NCI-H1092 (cell line): ENCODE measurements around the gene GMDS.

Experiments
- DNase-seq: peaks from one replicate; lab custom pipeline; 2025; lab: John Stamatoyannopoulos, UW

Gene GMDS

DNA sequence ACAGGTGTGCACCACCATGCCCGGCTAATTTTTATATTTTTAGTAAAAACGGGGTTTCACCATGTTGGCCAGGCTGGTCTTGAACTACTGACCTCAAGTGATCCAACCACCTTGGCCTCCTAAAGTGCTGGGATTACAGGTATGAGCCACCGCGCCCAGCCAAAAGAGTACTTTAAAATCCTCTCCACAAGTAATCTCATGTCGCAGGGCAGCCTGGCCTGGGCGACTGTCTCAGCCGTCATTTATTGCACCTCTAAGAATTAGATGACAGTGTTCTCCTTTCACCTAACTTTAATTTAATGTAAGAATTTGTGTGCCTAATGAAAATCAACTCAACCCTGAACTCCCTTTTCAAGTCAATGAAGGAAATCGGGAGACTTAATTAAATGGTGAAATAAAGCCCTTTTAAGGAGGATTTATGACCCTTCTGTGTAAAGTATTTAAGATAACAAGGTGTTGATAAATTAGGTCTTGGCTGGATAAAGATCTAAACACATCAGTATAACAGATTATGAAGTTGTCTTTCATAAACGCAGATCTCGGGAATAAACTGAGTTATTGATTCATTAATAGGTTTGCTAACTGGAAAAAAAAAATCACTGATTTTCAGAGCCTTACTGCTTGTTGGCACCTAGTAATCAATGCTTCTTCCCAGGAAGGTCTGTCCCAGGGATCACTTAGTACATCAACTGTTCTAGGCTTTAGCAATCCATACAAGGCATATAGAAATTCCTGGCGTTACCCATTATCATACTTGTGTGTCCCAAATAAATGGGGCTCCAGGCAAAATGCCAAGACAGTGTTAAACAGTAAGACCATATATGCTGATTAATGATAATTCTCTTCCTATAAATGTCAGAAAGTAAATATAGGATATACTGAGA is 209.3 kb downstream of the GMDS start:
- DNase-seq: no peak

- DNase-seq: no peak
Observed at GRCh38 chr6:2035046-2035445, 210.4 kb downstream of the GMDS start.

DNA sequence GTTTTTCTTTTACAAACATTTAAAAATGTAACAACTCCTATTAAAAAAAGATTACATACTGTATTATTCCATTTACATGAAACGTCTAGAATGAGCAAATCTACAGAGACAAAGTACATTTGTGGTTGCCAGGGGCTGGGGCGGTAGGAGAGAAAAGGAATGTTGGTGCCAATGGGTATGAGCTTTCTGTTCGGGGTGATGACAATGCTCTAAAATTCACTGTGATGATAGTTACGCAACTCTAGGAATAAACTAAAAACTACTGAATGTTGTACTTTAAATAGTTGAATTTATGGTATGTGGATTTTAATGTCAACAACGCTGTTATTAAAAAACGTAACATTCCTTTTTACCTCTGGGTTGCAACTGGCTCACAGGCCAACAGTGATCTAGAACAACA is 211.1 kb downstream of the GMDS start:
- DNase-seq: no peak

DNA sequence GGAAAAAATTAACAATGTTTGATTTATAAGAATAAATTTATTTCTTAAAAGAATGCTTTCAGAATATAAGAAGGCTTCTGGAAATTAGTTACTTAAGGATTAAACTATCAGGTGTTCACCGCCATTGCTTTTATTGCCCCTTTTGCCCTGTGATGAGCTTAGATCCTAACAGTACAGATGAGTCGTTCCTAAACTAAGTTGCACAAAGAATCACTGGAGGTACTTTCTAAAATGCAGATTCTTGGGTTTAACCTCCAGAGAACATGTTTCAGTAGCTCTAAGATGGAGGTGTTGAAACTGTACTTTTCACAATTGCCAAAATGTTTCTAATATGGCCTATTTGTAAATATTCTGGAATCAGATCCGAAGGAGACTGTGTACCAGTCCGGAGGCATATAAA is 211.9 kb downstream of the GMDS start:
- no peak for DNase-seq

- no peak for DNase-seq
Observed at GRCh38 chr6:2030682-2031244, 214.6 kb downstream of the GMDS start.

DNA sequence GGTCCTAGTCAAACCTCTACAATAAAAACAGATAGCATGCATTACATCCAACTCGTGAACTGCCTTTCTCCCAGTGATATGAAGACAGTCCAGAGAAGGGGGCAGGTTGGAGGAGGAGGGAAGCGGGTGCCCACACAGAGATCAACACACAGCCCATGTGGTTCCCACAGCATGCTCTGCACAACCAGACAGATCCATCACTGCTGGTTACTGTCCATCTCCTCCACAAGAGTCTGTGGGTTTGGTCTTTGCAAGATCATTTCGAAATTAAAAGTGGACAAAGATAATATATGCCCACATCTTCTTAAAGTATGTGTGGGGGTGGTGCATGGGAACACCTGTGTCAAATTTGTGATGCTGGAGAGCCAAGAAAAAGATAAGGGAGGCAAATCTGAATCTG is 215.5 kb downstream of the GMDS start:
- no peak for DNase-seq

DNA sequence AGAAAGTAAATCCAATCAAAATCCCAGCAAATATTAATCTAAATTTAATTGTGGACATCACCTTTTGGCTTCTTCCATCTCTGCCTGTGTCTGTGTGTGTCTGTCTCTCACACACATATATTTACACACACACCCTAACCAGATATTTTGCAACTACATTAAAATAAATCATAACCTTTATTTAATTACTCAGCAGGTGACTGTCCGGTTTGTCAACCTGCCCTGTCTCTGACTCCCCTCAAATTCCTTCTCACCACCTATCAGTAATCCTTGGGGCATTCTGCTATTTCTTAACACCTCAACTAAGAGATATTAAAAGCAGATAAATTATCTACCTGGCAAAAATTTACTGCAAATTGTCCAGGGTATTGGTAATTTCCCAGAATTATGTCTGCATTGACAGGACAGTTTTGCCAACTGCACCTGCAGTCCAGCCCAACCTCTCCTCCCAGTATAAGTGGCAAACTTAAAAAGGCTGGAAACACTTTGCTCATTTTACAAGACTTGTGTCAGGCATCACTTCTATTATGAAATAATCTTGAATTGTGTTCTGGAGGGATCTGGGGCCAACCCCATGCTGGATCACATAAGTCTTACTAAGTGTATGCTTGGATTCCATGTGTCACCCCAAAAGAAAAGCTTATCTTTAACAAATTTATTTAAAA is 216.1 kb downstream of the GMDS start:
- no peak for DNase-seq

DNA sequence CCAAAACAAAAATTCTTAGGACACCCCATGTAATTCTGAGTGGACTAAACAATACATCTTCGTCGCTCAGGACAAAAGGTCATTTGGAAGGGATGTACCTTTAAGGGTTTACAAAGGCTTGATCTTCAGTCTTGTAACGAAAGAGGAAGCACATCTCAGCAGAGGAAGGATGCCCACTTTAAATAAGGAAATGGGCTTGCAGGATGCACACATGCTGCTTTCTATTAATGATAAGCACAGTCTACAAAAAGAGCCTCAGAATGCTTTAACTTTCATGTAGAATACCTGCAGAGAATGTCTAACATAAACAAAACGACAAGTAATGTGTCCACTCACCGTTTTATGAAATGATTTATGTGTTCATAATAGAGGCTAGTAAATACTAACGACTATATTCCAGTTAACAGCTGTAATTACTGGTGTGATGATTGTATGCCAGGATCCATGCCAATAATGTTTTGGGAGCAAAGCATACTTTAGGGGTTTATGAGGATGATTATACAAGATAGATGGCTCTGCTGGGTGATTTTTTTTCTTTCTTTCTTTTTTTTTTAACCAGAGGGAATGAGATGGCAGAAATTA is 216.9 kb downstream of the GMDS start:
- DNase-seq: no peak

GRCh38 chr6:2026133-2026532 is 219.3 kb downstream of the GMDS start:
- no peak for DNase-seq

- DNase-seq: peak; percentile 56
Observed at GRCh38 chr6:2021713-2022125, 223.7 kb downstream of the GMDS start.

GRCh38 chr6:2020909-2021308 is 224.5 kb downstream of the GMDS start:
- no peak for DNase-seq

DNA sequence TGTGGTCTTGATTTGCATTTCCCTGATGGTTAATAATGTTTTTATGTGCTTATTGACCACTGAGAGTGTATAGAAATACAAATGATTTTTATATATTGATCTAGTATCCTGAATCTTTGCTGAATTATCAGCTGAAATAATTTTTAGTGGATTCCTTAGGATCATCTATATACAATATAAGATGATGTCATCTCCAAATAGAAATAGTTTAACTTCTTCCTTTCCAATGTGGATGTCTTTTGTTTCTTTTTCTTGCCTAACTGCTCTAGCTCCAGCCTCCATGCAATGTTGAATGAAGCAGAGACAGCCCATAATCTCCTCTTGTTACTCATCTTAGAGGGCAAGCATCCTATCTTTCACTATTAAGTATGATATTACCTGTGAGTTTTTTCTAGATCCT is 226.4 kb downstream of the GMDS start:
- DNase-seq: no peak

DNA sequence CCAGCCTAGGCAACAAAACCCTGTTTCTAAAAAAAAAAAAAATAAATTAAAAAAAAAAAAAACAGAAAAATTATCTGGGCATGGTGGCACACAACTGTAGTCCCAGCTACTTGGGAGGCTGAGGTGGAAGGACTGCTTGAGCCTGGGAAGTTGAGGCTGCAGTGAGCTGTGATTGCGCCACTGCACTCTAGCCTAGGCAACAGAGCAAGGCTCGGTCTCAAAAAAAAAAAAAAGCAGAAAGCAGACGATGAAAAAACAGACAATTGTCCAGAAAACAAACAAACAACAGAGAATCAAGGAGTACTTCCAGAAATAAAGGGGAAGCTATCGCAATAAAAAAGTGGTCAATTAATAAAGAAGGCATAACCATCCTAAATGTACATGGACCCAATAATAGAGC is 229.4 kb downstream of the GMDS start:
- no peak for DNase-seq

DNA sequence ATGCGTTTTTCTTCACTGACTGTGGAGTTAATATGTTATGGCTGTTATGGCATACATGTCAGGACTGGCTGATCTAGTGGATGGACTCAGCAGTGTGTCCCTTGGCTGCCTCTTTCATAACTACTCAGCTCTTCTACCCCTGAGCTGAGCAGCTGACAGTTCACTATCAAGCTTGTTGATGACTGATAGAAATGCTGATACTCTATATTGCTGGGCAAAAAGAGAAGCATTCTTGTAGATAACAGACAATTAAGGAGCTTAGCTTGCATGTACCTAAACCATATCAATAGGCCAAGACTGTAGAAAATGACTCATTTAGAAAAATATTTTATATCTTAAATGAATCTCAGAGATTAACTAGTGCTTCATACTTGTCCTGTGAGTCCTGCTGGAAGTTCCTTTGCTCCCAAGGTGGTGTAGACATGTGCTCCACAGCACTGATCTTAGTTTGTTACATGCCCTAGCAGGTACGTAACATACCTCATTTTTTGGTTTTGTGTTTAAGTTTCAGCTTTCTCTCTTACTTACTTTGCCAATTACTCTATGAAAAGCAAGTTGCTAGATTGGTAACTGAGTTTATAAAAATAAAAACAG is 236.9 kb downstream of the GMDS start:
- DNase-seq: no peak

GRCh38 chr6:2007165-2007564 is 238.2 kb downstream of the GMDS start:
- no peak for DNase-seq

GRCh38 chr6:2004888-2005287 is 240.5 kb downstream of the GMDS start:
- DNase-seq: no peak

DNA sequence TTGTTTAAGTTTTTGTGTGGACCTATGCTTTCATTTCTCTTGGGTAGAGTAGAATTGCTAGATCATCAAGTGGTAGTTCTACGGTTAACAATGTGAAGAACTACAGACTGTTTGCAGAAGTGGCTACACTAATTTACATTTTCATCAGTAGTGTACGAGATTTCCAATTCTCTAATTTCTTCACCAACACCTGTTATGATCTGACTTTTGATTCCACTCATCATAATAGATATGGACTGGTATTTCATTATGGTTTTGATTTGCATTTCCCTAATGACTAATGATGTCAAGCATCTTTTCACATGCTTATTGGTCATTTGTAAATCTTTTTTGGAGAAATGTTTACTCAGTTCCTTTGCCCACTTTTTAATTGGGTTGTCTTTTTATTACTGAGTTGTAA is 244.4 kb downstream of the GMDS start:
- no peak for DNase-seq

DNA sequence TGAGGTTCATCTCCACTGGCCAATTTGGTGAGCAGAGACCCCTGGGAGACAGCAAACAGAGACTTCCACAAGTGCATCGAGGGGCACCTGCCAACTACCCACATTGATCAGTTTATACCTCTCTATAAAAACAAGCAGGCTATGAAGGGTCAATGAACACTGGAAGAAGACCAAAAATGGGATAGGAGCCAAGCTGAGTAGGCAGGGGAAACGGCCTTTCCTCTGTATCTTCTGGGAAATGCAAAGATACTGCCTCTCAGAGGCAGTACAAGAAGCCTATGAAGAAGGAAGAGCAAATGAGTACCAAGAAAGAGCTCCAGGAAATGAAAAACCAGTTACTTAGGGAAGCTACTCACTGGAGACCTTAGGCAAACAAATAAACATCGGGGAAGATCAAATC is 247.7 kb downstream of the GMDS start:
- DNase-seq: no peak

DNA sequence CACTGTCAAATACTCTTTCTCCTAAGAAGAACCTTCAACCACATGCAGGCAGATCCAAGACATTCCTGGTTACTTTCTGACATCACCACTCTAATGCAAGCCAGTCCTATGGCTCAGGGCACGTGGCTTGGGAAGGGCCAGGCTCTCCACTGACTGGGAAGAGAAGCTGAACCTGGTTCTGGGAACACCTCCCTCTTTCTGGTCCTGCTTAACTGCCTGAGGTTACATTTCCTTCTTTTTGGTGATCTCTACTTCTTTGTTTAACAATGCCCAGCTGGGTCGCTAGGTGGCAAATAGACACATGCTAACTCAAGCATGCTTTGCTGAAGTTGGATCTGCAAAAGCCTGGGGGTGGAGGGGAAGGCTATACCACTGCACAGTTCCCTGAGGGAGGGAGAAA is 249.8 kb downstream of the GMDS start:
- DNase-seq: no peak

DNA sequence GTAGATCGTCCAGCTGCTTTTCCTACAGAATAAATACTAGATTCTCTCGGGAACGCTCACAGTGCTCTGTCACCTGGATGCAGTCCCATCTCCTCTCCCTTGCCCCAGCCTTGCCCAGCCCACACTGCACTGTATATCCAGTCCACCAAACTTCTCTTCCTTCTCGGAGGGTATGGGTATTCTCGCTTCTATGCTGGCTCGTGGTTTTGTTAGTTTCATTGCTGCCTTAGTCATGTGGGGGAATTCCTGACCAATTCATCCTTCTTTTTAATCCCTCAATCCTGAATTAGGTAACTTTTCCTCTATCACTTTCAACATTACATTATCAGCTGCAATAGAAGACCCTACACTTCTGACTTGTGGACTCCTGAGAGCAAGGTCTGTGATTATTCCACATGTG is 252.4 kb downstream of the GMDS start:
- DNase-seq: no peak

DNA sequence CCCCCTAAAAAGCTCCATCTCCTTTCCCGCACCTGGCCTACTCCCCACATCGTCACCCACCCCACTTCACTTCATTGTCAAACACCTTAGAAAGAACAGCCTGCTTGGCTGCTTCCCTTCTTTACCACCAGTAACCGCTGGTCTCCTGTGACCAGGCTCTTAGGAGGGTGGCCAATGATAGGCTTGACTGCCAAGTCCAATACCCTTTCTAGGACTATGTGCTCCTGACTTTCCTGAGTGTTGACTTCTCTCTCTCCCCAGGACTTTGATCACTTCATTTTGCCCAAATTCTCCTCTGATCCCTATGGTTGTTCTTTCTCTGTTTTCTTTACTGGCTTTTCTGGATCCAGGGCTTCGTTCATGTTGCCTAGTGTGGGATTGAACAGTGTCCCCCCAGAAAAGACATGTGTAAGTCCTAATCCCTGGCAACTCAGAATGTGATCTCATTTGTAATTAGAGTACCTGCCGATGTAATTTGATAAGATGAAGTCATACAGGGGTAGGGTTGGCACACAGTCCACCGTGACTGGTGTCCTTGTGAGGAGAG is 254.0 kb downstream of the GMDS start:
- DNase-seq: no peak

- no peak for DNase-seq
Observed at GRCh38 chr6:1988843-1989242, 256.6 kb downstream of the GMDS start.
